Measurements from ENCODE around the gene UBASH3B. TPM values are rescaled to one million over a fixed set of nuclear protein-coding genes. Genes with fewer than 3 reads are reported as not detected.
A peak's percentile ranks its signal among the peaks of the same experiment; 100 is the strongest.

The UBASH3B gene
- total RNA-seq, 2 donors from 2014 or later = 0.78 to 12.9 TPM

- TF ChIP-seq, protein P1, sequence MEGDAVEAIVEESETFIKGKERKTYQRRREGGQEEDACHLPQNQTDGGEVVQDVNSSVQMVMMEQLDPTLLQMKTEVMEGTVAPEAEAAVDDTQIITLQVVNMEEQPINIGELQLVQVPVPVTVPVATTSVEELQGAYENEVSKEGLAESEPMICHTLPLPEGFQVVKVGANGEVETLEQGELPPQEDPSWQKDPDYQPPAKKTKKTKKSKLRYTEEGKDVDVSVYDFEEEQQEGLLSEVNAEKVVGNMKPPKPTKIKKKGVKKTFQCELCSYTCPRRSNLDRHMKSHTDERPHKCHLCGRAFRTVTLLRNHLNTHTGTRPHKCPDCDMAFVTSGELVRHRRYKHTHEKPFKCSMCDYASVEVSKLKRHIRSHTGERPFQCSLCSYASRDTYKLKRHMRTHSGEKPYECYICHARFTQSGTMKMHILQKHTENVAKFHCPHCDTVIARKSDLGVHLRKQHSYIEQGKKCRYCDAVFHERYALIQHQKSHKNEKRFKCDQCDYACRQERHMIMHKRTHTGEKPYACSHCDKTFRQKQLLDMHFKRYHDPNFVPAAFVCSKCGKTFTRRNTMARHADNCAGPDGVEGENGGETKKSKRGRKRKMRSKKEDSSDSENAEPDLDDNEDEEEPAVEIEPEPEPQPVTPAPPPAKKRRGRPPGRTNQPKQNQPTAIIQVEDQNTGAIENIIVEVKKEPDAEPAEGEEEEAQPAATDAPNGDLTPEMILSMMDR (IDR thresholded peaks at IDR 0.05) = no peak
- no peak for TF ChIP-seq POLR2A (IDR thresholded peaks at IDR 0.05)
- peak in 1 of 4 donors; percentile 40 for DNase-seq
- no peak overlapping the region for H3K4me3 ChIP-seq
- intact Hi-C loops (cut with DNase I) = no loop called here
- H3K27ac ChIP-seq = no peak overlapping the region
- H3K4me1 ChIP-seq = no peaks in the 10 kb centered on the region
- no peaks in the 10 kb centered on the region for H3K27me3 ChIP-seq
- WGBS, 2 donors = 87 to 96% methylated on average over 3 to 4 of the region's 4 CpGs
- H3K36me3 ChIP-seq (replicated peaks in 1 of 2; ENCODE audit: insufficient read depth in 1 of 2, low read depth in 2 of 2) = no peaks in the 10 kb centered on the region
- no peaks in the 10 kb centered on the region for H3K9me3 ChIP-seq
- no peak for ATAC-seq
Measured at GRCh38 chr11:122672892-122673291, 17.4 kb downstream of the UBASH3B start.

GRCh38 chr11:122673701-122674100, 18.2 kb downstream of the UBASH3B start:
- no peaks in the 10 kb centered on the region for H3K9me3 ChIP-seq
- TF ChIP-seq, protein P1 (IDR thresholded peaks at IDR 0.05) = no peak
- TF ChIP-seq POLR2A (IDR thresholded peaks at IDR 0.05) = no peak
- no peak overlapping the region for H3K4me3 ChIP-seq
- no peaks in the 10 kb centered on the region for H3K4me1 ChIP-seq
- H3K27ac ChIP-seq = no peak overlapping the region
- ATAC-seq (no peak), DNase-seq (no peak)
- intact Hi-C loops (cut with DNase I) = no loop called here
- no peaks in the 10 kb centered on the region for H3K36me3 ChIP-seq (replicated peaks in 1 of 2; ENCODE audit: insufficient read depth in 1 of 2, low read depth in 2 of 2)
- H3K27me3 ChIP-seq = no peaks in the 10 kb centered on the region

GRCh38 chr11:122676638-122677037, 21.1 kb downstream of the UBASH3B start:
- no peaks in the 10 kb centered on the region for H3K27me3 ChIP-seq
- intact Hi-C loops (cut with DNase I) = no loop called here
- H3K27ac ChIP-seq = no peak overlapping the region
- H3K4me1 ChIP-seq = no peaks in the 10 kb centered on the region
- H3K36me3 ChIP-seq (replicated peaks in 1 of 2; ENCODE audit: insufficient read depth in 1 of 2, low read depth in 2 of 2) = no peaks in the 10 kb centered on the region
- DNase-seq (no peak), ATAC-seq (no peak)
- H3K4me3 ChIP-seq = no peak overlapping the region
- TF ChIP-seq POLR2A (IDR thresholded peaks at IDR 0.05) = no peak
- TF ChIP-seq, protein P1 (IDR thresholded peaks at IDR 0.05) = no peak
- WGBS, 2 donors = 76 to 82% methylated on average over 4 of the region's 4 CpGs
- H3K9me3 ChIP-seq = no peaks in the 10 kb centered on the region

GRCh38 chr11:122677256-122677655, 21.7 kb downstream of the UBASH3B start:
- TF ChIP-seq, protein P1 (IDR thresholded peaks at IDR 0.05) = no peak
- no peak for TF ChIP-seq POLR2A (IDR thresholded peaks at IDR 0.05)
- Histone ChIP-seq H3K27ac (no peak overlapping the region), H3K27me3 (no peaks in the 10 kb centered on the region), H3K9me3 (no peaks in the 10 kb centered on the region), H3K36me3 (replicated peaks in 1 of 2; ENCODE audit: insufficient read depth in 1 of 2, low read depth in 2 of 2) (no peaks in the 10 kb centered on the region), H3K4me1 (no peaks in the 10 kb centered on the region), H3K4me3 (no peak overlapping the region)
- no peak for ATAC-seq
- WGBS, 2 donors = 73 to 80% methylated on average over 6 of the region's 6 CpGs
- DNase-seq = no peak
- intact Hi-C loops (cut with DNase I) = no loop called here

DNA sequence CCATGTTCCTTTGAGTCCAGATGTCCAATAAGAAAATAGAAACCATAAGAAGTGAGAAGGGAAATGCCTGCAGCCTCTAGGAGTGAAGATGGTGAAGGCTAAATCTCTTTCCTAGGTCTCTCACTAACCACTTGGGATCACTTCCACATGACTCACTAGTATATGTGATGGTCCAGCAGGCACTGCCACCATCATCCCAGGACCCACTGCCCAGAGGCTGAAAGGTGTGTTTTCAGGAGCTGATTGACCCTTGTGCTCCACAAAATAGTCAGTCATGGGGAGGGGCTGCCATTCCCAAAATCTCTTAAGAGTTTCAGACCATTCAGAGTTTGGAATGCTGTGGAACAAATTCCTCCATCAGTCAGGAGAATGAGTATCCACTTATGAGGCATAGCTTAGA, 22.9 kb downstream of the UBASH3B start:
- no peaks in the 10 kb centered on the region for H3K4me1 ChIP-seq

More for the DNA sequence above, 22.9 kb downstream of the UBASH3B start:
- Histone ChIP-seq H3K9me3 (no peaks in the 10 kb centered on the region), H3K27me3 (no peaks in the 10 kb centered on the region), H3K36me3 (replicated peaks in 1 of 2; ENCODE audit: insufficient read depth in 1 of 2, low read depth in 2 of 2) (no peaks in the 10 kb centered on the region), H3K27ac (no peak overlapping the region), H3K4me3 (no peak overlapping the region)
- no peak for ATAC-seq
- TF ChIP-seq, protein P1 (IDR thresholded peaks at IDR 0.05) = no peak
- no peak for TF ChIP-seq POLR2A (IDR thresholded peaks at IDR 0.05)
- DNase-seq = no peak
- intact Hi-C loops (cut with DNase I) = no loop called here
